Stimulated activated CD4-positive, alpha-beta T cell treated with anti-CD3 and anti-CD28 coated beads, Interleukin-4, amount 100 ng/mL, for 1 hour (primary cell): Measurements from ENCODE around the gene TBL1X.

Experiments used
- DNase-seq: peaks from one replicate; pipeline ENCODE4 v3.0.0-alpha.2; 2020

The TBL1X gene

DNA sequence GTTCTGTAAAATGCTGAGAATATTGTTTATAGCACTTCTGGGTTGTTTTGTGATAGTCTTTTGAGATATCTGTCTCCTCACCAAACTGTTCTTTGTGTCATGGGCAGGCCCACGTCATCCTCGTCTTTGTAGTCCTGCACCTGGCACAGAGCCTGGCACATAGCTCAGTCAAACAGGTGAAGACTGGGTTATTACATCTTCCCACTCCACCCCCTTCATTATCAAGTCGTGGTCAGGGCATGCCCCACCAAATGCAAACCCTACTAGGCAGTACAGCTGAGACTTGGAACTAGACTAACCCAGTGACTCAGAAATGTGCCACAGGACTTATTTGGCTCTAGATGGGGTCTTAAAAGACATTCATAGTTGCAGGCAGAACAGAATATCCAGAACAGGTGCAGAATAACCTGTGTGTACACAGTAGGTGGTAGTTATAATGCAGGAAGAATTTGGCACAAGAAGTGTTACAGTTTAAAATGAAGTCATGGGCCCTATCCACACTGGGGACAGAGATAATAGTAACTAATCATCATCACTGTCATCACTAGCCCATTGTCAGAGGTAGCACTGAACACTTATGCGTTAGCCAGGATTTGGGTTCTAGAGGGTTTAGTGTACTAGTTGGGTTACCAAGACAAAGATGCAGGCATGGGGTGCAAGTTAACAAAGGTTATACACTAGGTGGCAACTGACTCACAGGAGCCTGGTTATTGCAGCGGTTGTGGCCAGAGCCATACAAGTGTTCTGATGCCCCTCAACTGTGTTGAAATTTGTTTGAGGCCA, 74.9 kb downstream of the TBL1X start:
- DNase-seq = no peak

DNA sequence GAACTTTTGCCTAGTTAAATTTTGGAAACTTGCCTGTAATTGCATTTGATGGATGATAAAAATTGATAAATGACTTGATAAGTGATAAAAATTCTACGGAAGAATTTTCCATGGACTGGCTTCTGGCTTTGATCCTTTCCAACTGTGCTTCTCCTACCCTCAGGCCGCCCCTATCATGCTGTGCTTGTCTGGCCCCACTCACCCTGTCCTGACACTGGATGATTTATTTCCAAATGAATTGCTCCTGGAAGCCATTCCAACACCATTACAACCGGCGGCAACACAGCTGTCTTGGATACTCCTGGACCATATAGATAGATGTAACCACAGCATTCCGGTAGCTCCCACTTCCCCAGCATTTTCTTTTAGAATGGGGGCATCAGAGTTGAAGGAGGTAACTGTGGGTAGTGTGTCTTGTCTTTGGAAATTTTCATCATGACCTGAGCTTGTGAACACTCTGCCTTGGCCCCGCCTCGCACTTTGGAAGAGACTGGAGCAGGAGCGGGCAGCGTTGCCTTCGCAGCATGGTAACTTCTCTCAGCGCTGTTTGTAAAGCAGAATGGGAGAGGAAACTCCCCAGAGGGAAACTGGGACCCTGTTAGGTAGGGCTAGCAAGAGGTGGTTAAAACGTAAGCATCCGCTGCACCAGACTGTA, 77.4 kb downstream of the TBL1X start:
- no peak for DNase-seq

DNA sequence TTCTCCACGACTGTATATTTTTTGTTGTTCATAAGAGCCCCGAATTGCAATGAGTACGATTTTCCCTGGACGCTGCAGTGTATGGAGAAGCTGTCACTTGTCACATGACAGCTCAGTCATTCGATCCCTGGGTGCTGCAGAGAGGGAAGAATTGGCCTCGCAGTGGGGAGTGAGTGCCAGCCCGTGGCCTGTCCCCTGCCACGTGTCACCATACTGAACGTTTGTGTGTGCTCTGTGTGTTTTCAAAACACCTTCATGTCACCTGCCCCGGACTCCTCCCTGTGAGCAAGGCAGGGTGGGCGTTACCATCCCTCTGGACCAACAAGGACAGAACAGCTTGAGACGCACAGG, 77.9 kb downstream of the TBL1X start:
- no peak for DNase-seq

DNA sequence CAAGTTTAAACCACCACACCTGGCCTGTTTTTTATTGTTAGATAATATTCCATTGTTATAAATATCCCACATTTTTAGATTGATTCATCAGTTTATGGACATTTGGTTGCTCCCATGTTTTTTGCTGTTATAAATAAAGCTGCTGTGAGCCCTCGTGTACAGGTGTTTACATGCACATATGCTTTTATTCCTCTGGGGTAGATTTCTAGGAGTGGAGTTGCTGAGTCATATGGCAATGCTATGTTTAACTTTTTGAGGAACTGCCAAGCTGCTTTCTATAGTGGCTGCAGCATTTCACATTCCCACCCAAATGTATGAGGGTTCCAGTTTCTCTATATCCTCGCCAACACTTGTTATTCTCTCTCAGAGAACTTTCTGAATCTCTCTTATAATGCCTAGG, 90.5 kb downstream of the TBL1X start:
- DNase-seq = no peak

DNA sequence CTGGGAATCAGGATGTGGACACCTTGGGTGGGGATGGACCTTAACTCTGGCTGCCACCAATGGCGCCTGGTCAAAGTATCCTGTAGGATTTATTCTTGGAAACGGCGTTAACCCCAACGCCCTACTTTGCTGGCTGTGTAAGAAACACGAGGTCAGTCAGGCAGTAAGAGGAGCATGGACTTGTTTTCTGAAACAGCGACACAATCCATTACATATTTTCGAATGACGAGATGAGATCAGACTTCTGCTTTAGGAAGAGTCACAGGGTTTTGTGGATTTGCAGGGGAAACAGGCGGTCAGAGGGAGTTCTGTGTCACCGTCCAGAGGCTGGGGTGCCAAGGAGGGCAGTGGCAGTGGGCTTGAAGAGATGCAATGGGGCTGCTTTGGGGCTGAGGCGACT, 92.2 kb downstream of the TBL1X start:
- DNase-seq = no peak

DNA sequence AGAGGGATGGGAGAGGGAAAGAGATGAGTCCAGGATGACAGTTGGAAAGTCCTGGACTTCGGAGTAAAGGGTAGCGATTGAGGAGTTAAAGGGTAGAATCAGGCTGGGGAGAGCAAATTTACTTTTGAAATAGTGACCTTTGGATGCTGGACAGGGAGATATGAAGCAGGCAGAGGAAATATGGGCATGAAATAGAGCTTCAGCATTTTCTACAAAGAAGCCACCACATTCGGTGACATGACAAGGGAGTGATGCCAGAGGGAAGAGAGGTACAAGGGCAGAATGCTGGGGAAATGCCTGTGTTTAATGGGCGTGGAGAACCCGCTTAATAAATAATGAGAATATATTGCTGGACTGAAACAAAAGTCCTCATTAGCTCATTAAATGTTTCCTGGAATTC, 92.7 kb downstream of the TBL1X start:
- DNase-seq = no peak

DNA sequence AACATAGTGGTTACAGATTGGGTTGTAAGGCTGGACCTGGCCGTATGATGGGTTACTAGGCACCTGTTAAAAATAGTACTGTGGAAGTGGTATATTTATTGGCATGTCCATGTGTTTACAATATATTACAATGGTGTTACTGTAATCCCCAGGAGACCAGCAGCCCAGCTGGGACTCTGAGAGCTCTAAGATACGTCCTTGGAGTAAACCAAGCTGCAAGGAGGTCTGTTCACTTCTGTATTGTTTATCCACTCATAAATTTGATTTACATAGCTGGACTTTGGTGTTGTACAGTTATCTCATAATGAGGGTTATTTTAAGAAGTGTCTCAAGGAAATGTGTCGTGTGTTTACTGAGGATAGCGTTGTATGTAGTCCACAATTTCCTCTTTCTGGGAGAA, 93.8 kb downstream of the TBL1X start:
- DNase-seq = no peak

DNA sequence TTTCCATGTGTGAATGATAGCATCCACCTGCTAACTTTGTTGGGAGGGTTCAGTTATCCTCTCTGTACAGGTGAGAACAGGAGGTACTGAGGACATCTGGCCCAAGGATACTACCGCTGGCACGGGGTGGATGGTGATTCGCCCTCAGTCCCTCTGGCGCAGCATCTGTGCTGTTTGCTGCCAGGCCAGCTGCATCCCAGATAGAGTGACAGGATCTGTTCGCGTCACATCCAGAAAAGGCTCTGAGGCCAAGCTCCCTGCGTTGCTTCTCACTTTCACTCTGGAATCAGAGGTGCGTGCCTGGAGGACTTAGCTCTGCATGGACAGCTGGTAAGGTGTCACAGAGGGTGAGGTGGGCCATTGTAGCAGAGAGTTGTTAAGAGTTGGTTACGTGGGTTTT, 95.4 kb downstream of the TBL1X start:
- no peak for DNase-seq

DNA sequence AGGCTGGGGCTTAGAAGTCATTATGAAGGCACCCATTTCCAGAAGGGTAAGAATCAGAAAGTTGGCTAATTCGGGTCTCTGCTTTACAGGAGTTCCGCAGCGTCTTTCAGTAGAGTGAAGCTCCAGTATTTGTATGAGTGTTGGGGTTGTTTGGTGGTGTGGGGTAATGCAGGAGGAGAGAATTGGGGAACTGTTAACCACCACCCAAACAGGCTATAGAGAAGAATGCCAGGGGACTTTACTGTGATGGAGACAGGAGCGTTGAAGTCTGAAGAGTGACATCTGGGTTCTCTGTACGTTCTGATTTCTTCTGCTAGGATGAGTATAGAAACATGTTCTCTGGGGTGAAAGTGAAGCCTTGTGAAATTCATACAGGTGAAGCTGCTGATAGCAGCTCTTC, 96.3 kb downstream of the TBL1X start:
- no peak for DNase-seq

DNA sequence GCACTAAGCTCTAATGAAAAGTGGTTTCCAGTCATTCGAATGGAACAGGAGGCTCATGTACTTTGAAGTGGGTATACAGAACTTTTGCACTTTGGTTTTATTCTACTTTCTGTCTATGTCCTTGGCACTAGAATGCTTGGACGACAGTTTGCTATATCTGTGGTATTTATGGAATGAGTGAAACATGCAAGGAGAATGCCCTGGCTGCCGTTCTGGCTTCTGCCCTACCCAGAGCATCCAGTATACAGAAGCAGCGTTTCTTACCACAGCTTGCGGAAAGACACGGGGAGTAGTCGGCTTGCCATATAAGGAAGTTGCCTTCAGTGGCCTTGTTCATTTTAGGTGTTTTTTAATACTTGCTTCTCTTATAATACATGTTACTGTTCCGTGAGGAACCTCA, 98.0 kb downstream of the TBL1X start:
- DNase-seq = no peak

DNA sequence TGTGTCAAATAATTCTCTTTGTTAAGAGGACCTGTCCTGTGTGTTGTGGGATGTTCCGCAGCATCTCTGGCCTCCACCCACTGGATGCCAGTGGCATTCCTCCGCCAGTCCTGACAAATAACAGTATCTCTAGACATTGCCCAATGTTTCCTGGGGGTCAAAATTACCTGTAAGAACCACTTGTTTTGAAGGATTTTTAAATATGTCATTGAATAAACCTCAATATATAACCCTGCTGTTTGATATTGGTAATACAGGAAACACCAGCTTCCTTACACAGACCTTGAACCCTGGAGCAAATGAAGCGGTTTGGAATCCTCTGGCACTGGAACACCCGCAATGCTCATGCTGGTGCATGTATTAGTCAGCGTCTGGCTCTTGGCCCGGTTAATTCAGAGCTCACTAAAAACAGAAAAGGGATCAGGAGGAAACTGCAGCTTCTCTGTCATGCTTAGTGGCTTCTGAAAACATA, 101.3 kb downstream of the TBL1X start:
- peak; percentile 2 for DNase-seq

DNA sequence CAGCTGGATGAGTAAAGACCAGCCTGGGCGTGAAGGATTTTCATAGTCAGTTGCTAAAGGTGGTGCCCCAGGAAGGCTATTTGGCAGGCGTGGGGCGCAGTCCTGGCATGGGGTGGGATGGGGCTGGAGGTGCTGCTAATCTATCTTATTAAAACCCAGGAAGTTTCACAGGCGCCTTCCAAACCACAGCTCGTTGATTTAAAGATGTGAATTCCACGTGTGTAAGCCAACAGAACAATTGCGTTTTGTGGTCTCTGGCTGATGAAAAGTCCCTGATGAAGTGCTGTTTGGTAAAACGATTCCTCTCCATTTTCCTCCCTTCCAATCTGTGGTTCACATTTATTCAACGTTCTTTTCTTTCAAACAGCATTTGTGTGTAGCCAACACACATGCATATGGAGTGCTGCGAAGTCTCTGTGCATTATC, 105.0 kb downstream of the TBL1X start:
- DNase-seq = no peak

DNA sequence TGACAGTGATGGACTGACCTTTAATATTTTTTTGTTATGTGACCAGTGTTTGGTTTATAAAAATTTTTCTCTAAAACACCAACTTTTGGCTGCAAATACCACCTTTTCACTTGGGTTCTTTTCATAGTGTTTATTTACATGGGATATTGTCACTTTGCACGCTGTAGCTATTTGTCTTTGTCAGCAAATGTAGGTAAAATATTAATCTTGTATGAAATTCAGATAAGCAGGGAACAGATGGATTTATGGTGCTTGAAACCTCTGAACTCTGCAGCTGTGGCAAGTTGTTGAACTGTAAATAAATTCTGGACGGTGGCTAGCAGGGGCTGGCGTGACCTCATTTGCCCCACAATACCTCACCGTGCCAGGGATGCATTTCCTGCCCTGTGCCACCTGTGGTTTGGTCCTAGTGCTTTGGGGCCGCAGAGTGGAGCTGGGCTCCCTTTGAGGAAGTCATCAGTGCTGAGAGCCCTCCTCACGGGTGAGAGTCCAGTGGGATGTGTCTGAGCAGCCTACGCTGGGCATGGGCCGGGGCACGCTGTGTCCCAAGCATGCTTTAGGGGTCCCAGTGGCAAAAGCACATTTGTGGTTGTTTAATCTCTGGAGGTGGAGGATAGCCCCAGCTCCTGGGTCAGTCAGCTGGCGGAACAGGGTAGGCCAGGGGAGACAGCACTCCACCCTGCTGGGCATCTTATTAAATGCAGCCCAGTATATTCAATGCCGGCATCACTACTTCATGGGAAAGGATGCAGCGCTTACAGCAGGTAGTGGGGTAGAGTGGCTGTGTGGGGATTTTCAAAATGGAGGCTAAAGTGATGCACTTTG, 108.6 kb downstream of the TBL1X start:
- no peak for DNase-seq

DNA sequence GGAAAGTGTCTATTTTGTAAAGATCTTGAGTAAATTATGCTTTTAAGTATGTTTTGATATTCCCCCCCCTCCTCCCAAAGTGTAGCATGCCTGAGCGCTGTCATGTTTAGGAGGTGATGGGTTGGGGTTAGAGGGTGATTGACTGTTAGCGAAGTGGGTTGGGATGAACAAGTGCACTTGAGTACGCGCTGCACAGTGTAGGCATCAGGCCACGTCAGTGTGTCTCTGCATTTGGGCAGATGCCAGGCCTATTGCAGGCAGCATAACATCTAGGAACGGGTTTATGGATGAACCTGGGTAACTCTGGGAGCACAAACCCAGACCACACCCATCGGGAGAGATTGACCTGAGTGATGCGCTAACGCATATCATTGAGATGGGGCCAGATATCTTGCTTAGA, 111.2 kb downstream of the TBL1X start:
- DNase-seq = no peak

DNA sequence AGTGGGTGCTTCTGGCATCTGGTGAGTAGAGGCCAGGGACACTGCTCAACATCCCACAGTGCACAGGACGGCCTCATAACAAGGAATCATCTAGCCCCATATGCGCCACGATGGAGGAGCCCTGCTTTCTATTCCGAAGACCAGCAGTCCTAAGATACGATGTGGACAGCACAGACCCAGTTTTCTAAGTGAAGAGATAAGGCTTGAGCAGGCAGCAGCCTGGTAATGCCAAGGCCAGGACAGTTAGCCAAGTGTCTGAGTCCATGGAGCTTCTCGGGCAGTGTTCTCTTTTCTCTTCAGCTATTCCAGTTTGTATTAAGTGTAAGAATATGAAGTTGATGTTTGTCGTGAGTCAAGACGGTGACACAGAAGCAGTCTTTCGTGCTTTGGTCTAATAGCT, 112.7 kb downstream of the TBL1X start:
- no peak for DNase-seq

DNA sequence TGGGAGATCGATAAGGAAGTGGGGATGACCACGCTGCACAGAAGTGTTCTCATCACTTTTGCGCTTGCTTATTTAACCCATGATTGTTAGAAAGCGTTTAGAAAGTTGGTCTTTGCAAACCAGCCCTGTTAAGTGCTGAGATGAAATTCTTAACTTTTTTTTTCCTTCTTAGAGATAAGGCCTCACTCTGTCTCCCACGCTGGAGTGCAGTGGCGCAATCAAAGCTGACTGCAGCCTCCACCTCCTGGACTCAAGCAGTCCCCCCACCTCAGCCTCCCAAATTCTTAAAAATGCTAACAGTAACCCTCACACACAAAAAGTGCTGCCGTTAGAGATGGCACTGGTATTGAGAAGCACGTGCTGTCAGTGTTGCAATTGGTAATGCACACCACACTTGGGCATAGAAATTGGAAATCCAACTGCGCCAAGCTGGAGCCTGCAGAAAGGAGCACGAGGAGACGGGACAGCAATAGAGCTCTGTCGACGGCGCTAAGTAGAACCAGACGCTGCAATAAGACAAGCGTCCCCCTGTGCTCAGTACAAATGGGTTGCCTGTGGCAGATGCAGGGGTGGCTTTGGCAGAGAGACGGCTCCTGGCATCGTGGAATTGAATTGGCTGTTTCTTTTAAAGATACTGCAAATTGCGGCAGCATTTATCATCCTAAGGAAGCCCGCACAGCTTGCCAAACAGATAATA, 113.4 kb downstream of the TBL1X start:
- DNase-seq = no peak

DNA sequence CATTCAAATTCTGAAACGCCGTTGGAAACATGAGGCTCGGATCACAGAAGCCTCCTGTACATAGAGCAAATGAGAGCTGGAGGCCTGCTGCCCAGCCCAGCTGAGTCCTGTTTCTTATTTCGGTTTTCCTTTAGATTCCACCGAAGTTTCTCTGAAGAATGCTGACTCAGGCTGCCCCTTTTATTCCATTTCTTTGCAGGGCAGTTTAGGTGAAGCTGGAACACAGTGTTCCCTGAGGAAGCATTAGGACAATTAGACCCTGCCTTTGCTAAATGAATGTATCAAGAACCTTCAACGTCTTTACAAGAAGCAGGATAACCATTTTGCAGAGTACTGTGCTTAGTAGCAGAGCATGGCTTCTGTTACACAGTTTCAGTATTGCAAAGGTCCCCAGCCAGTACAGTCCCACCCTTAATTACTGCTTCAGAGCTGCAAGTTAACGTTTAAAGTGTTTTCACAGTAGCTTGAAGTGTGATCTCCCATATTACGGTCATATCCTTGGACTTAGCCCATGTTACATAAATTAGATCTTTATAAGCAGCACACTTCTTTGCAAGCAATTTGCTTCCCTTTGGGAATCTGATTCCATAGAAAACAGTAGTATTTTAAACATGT, 117.0 kb downstream of the TBL1X start:
- no peak for DNase-seq

DNA sequence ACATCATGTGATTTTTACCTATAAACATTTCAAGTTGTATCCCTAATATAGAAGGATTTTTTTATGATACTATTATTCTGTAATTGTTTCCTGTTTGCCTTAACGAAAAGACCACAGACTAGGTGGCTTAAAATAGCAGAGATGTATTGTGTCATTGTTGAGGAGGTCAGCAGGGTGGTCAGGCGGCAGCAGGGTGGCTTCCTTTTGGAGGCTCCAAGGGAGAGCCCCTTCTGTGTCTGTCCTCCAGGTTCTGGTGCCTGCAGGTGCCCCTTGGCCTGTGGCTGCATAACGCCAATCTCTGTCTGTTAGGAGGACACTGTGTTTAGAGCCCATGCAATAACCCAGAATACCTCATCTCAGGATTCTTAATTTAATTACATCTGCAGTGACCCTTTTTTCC, 118.1 kb downstream of the TBL1X start:
- DNase-seq = no peak

DNA sequence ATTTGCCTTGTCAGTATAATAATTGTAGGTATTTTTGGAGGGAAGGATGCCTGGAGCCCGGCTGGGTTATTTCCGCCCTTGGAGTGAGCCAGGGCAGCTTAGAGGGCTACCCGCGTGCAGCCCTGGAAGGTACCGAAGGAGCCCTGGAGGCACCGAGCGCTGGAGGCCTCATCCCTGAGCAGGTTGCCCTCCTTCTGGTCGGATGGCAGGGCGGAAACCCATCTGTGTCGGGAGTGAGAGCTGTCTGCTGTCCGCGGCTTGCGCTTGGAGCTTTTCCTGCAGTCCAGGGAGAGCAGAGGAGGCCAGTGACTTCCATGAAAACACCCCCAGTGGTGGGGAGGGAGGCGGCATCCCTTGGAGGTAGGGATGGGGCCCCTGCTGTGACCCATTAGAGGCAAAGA, 122.1 kb downstream of the TBL1X start:
- DNase-seq = no peak

DNA sequence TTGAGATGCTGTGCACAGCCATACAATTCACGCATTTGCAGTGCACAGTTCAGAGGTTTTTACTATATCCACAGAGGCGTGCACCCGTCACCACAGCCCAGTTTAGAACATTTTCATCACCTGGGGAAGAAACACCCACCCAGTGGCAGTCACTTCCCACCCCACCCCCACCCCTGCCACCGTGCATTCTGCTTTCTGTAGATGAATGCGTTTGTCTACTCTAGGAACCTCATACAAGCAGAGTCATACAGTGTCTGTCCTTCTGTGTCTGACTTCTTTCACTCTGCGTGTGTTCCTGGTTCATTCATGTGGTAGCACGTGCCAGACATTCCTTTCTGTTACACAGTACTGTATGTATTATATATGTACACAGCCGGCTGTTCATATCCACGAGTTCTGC, 122.8 kb downstream of the TBL1X start:
- no peak for DNase-seq

DNA sequence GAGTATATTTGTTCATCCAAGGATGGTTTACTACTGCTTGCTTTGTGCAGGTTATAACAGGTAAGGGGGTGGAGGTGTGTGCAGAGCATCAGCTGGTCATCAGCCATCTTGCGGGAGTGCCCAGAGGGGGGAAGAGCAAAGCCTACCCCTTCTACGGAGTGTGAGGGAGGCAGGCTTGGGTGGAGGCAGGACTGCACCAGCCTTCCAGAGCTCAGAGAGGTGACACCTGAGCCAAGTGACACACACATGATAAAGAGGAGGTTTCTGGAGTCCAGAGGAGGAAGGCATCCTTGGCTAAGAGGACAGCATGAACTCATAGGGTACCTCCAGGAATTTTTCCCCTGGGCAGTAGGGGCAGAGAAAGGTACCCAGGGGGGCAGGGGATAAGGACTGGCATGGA, 126.6 kb downstream of the TBL1X start:
- no peak for DNase-seq

DNA sequence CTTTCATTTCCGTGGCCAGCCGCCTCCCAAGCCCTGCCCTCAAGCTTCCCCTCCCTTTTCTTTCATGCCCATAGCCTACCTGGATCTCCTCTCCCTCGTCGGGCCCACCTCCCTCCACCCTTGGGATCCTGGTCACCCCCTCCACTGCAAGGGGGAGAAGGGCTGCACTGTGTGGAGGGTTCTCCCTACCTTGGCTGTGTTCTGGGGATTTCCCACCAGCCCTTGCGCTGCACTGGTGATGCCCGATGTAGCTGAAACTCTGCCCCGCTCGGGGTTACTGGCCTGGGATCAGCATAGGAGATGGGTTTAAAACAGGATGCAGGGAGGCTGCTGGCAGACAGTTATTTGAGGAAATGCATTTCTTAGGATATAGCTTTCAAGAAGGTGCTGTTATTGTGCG, 128.9 kb downstream of the TBL1X start:
- no peak for DNase-seq

DNA sequence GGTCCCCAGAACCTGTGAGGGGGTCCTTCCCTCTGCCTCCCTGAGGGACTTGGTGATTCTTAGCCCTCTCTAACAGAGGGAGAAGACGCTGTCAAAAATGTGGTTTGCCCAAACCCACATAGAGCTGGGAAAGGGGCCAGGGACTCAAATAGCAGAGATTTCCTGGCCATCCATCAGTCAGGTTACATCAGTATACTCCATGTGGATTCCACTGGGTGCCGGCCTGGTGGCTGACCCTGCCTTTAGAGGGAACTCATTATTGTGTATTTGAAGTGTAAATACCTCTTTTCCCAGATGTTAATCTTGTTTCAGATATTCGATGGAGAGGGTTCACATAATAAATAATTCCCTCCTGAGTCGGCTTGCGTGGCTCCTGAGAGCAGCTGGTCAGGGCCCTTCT, 130.3 kb downstream of the TBL1X start:
- no peak for DNase-seq
